ENCODE data around the gene SLC20A1.
"Not testable (repeated sequence)": the region's sequence is repeated elsewhere in the genome, so short reads cannot be mapped to it uniquely, and the experiment has no call there.

The SLC20A1 gene

DNA sequence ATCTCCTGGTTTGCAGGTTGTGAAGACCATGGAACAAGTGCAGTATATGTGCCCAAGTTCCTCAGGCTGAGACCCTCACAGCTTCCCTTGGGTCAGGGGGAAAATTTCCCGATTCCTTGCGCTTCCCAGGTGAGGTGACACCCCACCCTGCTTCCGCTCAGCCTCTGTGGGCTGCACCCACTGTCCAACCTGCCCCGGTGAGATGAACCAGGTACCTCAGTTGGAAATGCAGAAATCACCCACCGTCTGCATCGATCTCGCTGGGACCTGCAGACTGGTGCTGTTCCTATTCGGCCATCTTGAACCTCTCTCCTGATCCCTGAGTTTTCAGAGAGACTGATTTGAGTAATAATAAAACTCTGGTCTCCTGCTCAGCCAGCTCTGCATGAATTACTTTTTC is 30.7 kb upstream of the SLC20A1 start:
- Histone ChIP-seq H3K4me3 (ENCODE audit: low read length) (no peak overlapping the region), H3K79me2 (ENCODE audit: control insufficient read depth, low read length) (no peaks in the 10 kb centered on the region), H3K4me2 (ENCODE audit: low read length) (no peak overlapping the region), H4K20me1 (ENCODE audit: control insufficient read depth, insufficient read depth, low read depth, low read length) (no peaks in the 10 kb centered on the region), H3K4me1 (ENCODE audit: control insufficient read depth, low read length) (no peaks in the 10 kb centered on the region), H3K9me2 (replicated peaks; ENCODE audit: control insufficient read depth, low read length) (no peaks in the 10 kb centered on the region), H3K27me3 (ENCODE audit: control insufficient read depth, low read length) (peaks cover 7% of the 10 kb centered on the region; the same call in 1 of the 2 replicates), H3F3A (ENCODE audit: control insufficient read depth, insufficient read depth) (no peaks in the 10 kb centered on the region), H3K36me3 (ENCODE audit: control insufficient read depth, low read length) (no peaks in the 10 kb centered on the region), H3K27ac (ENCODE audit: low read depth, low read length) (no peak overlapping the region), H3K9me3 (ENCODE audit: control insufficient read depth, insufficient read depth, low read length) (no peaks in the 10 kb centered on the region)
- no peak for TF ChIP-seq EZH2phosphoT487 (IDR thresholded peaks at IDR 0.05; ENCODE audit: borderline replicate concordance, low read length)
- TF ChIP-seq, protein P1, sequence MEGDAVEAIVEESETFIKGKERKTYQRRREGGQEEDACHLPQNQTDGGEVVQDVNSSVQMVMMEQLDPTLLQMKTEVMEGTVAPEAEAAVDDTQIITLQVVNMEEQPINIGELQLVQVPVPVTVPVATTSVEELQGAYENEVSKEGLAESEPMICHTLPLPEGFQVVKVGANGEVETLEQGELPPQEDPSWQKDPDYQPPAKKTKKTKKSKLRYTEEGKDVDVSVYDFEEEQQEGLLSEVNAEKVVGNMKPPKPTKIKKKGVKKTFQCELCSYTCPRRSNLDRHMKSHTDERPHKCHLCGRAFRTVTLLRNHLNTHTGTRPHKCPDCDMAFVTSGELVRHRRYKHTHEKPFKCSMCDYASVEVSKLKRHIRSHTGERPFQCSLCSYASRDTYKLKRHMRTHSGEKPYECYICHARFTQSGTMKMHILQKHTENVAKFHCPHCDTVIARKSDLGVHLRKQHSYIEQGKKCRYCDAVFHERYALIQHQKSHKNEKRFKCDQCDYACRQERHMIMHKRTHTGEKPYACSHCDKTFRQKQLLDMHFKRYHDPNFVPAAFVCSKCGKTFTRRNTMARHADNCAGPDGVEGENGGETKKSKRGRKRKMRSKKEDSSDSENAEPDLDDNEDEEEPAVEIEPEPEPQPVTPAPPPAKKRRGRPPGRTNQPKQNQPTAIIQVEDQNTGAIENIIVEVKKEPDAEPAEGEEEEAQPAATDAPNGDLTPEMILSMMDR (IDR thresholded peaks at IDR 0.05; ENCODE audit: low read depth, low read length, poor library complexity, severe bottlenecking), result no peak

DNA sequence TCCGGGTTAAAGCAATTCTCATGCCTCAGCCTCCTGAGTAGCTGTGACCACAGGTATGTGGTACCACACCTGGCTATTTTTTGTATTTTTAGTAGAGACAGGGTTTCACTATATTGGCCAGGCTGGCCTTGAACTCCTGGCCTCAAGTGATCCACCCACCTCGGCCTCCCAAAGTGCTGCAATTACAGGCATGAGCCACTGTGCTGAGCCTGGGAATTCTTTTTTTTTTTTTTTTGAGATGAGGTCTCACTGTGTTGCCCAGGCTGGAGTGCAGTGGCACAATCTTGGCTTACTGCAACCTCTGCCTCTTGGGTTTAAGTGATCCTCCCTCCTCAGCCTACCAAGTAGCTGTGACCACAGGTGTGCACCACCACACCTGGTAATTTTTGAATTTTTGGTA is 29.9 kb upstream of the SLC20A1 start:
- not testable (repeated sequence) for H3K4me3 ChIP-seq (ENCODE audit: low read length); H4K20me1 ChIP-seq (ENCODE audit: control insufficient read depth, insufficient read depth, low read depth, low read length); H3K36me3 ChIP-seq (ENCODE audit: control insufficient read depth, low read length); H3K4me1 ChIP-seq (ENCODE audit: control insufficient read depth, low read length); H3K4me2 ChIP-seq (ENCODE audit: low read length); H3K79me2 ChIP-seq (ENCODE audit: control insufficient read depth, low read length); H3K9me2 ChIP-seq (replicated peaks; ENCODE audit: control insufficient read depth, low read length); H3K27me3 ChIP-seq (ENCODE audit: control insufficient read depth, low read length); H3F3A ChIP-seq (ENCODE audit: control insufficient read depth, insufficient read depth); H3K27ac ChIP-seq (ENCODE audit: low read depth, low read length); H3K9me3 ChIP-seq (ENCODE audit: control insufficient read depth, insufficient read depth, low read length)

DNA sequence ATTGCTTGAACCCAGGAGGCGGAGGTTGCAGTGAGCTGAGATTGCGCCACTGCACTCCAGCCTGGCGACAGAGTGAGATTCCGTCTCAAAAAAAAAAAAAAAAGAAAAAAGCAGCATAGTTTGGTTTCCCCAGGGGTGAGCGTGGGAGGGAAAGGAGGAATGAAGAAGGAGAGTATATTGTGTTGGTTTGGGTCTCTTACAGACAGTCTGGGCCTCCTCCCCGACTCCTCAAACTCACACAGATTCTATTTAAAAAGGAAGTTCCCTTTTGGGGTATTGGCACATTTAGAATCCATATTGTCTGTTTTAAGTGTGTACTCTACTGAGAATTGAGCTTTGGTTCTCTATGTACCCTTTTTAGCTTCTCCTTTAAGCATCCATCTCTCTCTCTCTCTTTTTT is 27.4 kb upstream of the SLC20A1 start:
- no peaks in the 10 kb centered on the region for H3K9me3 ChIP-seq (ENCODE audit: control insufficient read depth, insufficient read depth, low read length)
- no peaks in the 10 kb centered on the region for H3F3A ChIP-seq (ENCODE audit: control insufficient read depth, insufficient read depth)
- no peaks in the 10 kb centered on the region for H3K36me3 ChIP-seq (ENCODE audit: control insufficient read depth, low read length)
- no peak overlapping the region for H3K4me3 ChIP-seq (ENCODE audit: low read length)
- no peaks in the 10 kb centered on the region for H4K20me1 ChIP-seq (ENCODE audit: control insufficient read depth, insufficient read depth, low read depth, low read length)
- no peaks in the 10 kb centered on the region for H3K4me1 ChIP-seq (ENCODE audit: control insufficient read depth, low read length)
- peaks cover 7% of the 10 kb centered on the region; the same call in 1 of the 2 replicates for H3K27me3 ChIP-seq (ENCODE audit: control insufficient read depth, low read length)
- no peak overlapping the region for H3K4me2 ChIP-seq (ENCODE audit: low read length)
- no peak overlapping the region for H3K27ac ChIP-seq (ENCODE audit: low read depth, low read length)
- no peak for TF ChIP-seq EZH2phosphoT487 (IDR thresholded peaks at IDR 0.05; ENCODE audit: borderline replicate concordance, low read length)
- TF ChIP-seq, protein P1 (IDR thresholded peaks at IDR 0.05; ENCODE audit: low read depth, low read length, poor library complexity, severe bottlenecking), result no peak
- no peaks in the 10 kb centered on the region for H3K79me2 ChIP-seq (ENCODE audit: control insufficient read depth, low read length)
- H3K9me2 ChIP-seq (replicated peaks; ENCODE audit: control insufficient read depth, low read length), result no peaks in the 10 kb centered on the region

DNA sequence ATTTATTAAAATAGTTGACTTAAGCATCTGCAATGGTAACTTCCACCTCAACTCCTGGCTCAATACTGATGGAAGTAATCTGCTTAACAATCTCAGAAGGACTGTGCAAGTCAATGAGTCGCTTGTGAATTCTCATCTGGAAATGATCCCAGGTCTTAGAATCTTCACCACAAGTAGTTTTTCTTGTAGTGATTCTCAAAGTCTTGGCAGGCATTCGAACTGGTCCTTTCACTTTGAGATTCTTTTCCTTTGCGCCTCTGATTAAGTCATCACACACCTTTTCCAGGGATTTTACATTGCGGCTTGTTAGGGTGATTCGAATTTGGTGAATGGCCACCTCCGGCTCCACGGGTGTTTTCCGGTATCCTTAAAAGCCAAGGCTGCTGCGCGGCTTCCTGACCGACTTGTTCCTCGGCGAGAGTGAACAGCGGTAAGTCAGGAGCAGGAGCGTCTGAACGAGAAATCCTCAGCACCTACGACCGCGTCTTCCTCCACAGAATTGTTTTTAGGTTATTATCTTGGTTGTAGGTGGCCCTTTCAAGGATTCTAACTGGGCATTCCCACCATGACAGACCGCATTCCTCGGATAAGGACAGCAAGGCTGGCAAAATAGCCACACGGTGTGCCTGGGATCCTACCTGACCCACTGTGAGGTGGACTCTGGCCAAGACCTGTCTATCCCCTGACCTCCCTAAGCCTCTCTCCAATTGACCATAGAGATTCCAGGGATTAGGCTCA is 23.8 kb upstream of the SLC20A1 start:
- no peak overlapping the region for H3K4me2 ChIP-seq (ENCODE audit: low read length)
- no peaks in the 10 kb centered on the region for H3K79me2 ChIP-seq (ENCODE audit: control insufficient read depth, low read length)
- no peaks in the 10 kb centered on the region for H3K9me2 ChIP-seq (replicated peaks; ENCODE audit: control insufficient read depth, low read length)
- H3K27me3 ChIP-seq (ENCODE audit: control insufficient read depth, low read length), result peaks cover 3% of the 10 kb centered on the region; the same call in 1 of the 2 replicates
- no peaks in the 10 kb centered on the region for H4K20me1 ChIP-seq (ENCODE audit: control insufficient read depth, insufficient read depth, low read depth, low read length)
- H3K4me3 ChIP-seq (ENCODE audit: low read length), result no peak overlapping the region
- no peak for TF ChIP-seq EZH2phosphoT487 (IDR thresholded peaks at IDR 0.05; ENCODE audit: borderline replicate concordance, low read length)
- TF ChIP-seq, protein P1 (IDR thresholded peaks at IDR 0.05; ENCODE audit: low read depth, low read length, poor library complexity, severe bottlenecking), result no peak
- H3K36me3 ChIP-seq (ENCODE audit: control insufficient read depth, low read length), result no peaks in the 10 kb centered on the region
- no peak overlapping the region for H3K27ac ChIP-seq (ENCODE audit: low read depth, low read length)
- no peaks in the 10 kb centered on the region for H3F3A ChIP-seq (ENCODE audit: control insufficient read depth, insufficient read depth)
- H3K4me1 ChIP-seq (ENCODE audit: control insufficient read depth, low read length), result peaks cover 7% of the 10 kb centered on the region; the same call in 1 of the 2 replicates
- H3K9me3 ChIP-seq (ENCODE audit: control insufficient read depth, insufficient read depth, low read length), result no peaks in the 10 kb centered on the region
